Kasumi-1 (cell line): ENCODE data around the gene MRPL20.

Experiments used
- DNase-seq, 2 experiments: peaks; one replicate each; lab custom pipeline; 2025; lab: John Stamatoyannopoulos, UW

The MRPL20 gene

DNA sequence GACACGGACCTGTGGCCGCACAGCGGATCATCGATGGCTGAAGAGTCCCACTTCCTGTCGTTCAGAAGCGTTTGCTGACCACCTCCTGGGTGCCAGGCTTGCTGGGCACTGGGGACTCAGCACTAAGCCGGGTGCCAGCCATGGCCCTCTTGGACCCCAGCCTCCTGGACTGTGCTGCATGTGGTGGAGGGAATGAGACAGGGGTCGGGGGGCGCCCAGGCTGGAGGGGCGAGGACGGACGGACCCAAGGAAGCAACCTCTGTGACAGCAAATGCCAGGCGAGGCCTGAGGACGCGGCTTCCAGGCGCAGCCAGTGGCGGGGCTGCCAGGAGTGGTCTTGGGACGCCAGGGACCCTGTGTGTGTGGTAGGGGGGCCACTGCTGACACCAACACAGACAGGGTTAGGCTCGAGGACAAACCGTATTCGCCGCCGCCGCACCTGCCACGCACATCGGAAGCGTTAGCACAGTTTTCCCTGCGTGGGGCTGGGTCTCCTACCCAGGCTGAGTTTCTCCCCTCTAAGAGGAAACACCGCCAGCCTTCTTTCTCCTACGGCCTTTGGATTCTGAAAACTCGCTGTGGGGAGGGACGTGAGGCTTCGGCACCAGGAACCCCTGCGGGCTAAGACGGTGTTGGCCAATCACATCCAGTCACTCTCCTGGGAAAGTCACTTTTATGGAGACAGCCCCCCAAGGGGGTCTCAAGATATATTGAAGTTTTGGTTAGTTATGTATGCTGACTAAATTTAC, 45.7 kb downstream of the MRPL20 start:
- no peak for DNase-seq

DNA sequence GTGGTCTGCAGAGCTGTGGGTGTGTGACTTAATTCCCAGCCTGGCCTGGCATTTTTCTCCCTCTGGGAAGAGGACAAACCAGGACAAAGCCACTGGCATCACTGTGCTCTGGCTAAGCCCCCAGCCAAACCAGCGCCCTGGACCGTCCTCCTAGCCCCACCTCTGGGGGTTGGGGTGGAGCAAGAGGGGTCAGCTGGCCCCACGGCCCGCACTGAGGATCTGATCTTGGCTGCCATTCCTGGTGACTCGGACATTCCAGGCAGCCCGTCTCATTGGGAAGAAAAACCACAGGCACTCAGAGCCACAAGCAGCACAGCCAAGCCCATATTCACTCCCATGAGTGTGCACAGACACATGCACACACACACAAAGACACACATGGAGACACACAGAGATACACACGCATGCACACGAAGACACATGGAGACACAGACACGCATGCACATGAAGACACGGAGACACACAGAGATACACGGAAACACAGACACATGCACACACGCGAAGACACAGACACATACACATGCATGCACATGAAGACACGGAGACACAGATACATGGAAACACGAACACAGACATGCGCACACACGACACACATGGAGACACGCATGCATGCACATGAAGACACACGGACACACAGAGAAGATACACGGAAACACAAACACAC, 46.5 kb downstream of the MRPL20 start:
- no peak for DNase-seq

DNA sequence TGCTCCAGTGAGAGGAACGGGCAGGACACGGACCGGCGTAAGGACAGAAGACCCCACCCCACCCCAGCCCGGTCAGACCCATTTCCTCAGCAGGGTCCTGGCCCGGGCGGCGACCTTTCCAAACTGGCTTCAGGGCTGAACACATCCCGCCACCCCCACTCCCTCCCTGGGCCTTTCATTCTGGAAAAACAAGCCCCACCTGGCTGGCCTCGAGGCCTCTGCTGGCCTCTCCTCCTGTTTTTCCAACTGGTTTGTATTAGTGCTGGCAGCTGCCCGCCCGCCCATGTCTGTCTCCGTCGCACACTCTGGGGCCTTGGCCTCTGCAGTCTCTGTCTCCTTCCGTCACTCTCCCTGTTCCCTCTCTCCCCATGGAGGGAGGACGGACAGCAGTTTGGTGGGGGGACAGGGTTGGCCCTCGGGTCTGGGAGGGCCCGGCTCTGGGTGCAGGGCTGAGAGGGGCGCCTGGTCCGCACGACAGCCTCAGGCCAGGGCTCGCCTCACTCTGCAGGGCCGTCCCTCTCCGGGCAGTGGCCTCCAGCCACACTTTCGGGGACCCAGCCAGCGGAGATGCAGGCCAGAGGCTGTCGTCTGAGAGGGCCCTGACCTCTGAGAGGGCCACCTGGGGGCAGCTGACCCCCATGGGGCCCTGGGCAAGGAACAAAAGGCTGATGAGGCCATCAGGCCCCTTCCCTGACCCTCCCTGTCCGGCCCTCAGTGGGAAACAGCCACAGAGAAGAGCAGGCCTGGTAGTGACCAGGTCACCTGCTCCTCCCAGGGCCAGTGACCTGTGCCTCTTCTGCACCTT, 47.2 kb downstream of the MRPL20 start:
- no peak for DNase-seq

DNA sequence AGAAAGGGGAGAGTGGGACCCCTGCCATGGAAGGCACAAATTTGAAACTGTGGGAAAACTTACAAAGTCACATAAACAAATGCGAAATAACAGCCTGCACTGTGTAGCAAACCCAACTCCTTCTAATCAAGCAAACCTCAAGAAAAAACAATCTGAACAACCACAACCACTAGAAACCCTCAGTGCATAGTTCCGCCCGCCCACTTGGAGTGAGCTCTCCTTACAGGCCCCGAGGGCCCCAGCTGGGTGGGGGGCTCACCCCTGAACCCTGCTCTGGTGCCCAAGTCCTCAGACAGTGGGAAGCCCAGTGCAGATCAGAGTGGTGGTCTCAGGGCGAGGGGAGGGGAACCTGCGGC, 47.8 kb downstream of the MRPL20 start:
- DNase-seq, result no peak

DNA sequence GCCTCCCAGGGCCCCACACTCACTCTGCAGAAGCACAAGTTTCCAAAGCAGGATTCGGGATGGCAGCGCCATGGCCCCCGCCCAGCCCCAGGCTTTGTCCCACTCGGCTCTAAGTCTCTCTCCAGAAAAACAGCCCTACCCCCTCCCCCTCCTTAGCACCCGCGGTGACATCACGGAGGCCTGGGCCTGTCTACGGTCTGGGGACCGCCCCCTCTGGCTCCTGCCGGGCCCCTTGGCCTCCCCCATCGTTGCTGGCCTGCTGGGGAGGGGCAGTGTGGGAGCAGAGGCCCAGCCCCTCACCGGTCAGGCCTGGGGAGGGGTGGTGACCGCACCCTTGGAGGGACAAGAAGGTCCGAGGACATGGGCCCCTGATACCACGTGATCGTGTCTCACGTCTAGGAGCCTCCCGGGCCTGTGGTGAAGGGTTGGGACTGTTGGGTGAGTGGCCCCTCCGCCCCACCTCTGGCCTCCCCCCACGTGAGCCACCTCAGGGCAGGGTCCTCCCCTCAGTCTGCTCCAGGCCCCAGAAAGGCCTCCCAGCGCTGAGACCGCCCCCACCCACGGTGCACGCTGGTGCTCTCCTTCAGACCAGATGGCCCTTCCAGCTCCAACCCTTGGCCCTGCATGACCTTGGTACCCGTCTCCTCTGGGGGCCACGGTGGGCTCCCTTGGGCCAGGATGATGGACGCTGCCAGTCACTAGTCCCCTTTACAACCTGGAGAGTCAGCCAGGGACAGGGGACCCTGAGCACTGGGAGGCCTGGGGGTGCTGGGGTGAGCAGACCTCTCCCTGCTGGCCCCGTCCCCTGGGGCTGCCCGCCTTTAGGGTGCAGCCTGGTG, 48.4 kb downstream of the MRPL20 start, which contains the start of gene MXRA8:
MXRA8 (minus strand) TSS at position 123 of the 839 bp plus-strand sequence; CDS start at position 72, 51 bp downstream.
- no peak for DNase-seq

DNA sequence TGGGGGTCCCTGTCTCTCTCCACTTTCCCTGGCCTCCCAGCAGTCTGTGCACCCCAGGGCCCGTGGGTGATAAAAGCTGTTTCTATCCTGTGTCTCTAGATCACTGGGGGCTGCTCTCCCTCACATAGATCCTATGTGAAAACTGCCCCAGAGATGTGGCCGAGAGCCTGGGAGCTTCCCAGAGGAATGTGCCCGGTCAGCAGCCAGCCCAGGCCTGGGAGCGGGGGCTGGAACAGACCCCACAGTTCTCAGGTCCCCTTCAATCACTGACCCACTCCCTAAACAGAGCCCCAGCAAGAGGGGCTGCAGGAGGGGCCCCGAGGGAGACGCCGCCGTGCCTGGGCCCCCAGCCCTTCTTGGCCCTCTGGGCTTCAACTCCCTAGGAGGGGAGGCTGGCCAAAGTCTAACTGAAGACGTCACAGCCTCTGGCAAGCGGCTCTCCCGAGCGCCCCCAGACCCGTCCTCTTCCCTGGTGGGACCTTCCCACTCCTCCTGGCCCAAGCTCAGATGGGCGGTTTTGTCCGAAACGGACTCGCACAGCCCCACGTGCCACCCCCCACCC, 49.1 kb downstream of the MRPL20 start:
- DNase-seq, result no peak

DNA sequence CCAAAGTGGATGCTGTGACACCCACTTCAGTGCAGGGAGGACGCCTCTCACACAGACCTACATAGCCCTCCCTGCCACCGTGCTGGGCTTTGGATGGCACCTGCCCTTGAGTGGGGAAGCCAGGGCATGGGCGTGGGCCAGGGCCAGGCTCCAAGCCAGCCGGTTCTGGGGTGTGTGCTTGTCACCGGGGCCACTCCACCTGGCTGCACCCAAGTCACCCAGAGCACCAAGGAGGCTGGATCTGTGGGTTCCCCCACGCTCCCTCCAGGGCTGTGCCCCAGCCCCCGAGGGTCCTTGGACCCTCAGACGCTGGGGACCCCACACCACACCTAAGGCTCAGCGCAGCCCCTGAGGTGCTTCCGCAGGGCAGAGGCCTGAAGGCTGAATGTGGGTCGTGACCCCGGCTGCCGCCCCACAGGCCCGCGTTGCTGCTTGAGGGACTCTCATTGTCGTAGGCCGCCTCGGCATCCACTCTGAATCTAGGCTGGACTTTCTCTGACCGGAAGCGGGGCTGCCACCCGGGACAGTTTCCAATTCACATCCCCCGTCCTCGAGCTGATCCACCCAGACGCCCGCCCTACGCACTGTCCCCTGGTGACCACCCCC, 50.2 kb downstream of the MRPL20 start:
- no peak for DNase-seq

DNA sequence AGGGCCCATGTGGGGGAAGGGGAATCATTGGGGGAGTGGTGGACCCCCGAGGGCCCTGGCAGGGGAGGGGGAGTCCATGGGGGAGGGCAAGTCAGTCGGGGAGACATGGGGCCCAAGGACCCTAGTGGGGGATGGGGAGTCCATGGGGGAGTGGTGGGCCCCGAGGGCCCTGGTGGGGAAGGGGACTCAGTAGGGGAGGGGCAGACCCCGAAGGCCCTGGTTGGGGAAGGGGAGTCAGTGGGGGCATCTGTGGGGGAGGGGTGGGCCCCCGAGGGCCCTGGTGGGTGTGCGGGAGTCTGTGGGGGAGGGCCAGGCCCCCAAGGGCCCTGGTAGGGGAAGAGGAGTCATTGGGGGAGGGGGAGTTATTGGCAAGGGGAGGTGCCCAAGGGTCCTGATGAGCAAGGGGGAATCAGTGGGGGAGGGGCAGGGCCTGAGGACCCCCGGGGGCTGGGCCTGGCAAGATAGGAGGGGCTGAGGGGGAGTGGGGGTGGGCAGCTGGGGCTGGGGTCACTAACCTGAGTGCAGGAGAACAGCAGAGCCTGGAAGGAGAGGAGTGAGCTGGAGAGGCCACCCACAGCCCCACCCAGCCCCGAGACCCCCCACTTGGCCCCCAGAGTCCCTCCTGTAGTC, 50.8 kb downstream of the MRPL20 start:
- no peak for DNase-seq

DNA sequence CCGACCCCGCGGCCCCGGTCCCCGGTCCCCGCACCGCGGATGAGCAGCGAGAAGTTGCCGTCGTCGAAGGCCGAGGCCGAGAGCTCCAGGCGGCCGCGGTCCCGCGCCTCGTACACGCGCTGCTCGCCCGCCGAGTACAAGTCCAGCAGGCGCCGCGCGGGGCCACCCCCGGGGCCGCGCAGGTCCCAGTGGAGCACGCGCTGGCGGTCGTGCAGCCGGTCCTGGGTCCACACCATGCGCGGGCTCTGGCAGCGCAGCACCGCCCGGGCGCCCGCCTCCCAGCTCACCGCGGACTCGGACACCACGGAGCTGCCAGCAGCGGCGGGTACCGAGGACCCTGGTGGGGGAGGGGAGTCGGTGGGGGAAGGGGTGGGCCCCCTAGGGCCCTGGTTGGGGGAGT, 51.7 kb downstream of the MRPL20 start:
- DNase-seq, result no peak

DNA sequence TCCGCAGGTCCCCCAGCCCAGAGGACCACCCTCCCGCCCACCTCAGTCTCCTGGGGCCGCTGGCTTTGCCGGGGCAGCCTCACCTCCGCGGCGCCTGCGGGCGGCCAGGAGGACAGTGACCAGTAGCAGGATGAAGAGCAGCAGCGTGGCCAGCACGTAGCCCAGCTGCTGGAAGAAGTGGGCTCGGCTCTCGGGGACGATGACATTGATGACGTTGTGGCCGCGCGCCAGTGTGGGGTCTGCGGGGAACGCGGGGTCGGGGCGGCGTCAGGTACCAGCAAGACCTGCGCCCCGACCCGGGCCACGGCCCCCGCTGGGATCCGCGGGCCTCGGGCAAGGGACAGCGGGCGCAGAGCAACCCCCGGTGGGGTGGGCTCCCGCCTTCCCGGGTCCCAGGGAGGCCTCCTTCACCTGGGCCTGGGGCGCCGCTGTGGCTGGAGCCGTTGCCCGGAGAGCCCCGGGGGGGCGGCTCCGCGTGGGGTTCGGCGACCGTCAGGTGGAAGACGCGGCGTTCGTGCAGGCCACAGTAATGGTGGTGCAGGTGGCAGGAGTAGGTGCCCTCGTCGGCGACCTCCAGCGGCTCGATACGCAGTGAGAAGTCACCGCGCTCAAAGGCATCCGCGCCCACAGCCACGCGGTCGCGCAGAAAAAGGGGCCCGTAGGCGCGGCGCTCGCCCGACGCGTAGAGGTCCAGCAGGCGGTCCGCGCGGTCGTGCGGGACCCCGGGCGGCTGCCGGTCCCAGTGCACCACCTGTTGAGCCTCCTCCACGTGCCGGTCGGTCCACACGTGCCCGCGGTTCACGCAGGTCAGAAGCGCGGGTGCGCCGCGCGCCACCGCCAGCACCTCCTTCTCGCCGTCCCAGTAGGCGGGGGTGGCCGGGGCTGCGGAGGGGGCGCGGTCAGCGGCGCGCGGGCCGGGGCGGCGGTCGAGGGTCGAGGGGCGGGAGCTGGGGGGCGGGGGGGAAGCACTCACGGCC, 52.5 kb downstream of the MRPL20 start:
- no peak for DNase-seq

DNA sequence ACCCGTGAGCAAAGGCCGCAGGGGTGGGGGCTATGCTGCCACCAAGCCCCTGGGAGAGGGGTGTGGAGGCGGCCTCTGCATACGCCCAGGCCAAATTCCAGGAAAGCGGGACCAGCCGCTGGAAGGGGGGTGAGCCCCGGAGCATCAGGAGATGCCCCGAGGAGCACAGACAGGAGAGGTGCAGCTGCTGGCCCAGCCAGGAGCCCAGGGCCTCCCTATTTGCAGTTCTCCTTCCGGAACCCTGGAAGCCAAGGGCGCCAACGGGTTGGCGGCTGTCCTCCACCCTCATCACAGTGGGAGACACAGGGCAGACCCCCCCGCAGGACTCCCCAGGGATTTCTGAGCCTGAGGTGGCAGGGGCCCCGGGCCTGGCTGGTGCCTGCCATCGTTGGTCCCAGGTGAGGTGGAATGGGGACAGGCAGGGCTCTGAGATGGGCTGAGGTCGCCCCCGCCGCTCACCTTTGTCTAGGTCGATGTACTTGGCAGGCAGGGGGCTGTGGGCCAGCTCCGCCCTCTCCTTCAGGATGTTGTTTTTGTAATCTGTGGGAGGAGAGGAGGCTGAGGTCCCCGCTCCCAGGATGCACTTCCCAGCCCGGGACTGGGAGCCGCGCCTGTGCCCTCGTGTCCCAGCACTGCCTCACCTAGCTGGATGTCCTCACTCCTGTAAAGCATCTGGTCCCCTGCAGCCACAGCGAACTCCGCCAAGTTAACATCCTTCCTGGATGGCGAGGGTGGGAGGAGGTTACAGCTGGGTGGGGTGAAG, 53.5 kb downstream of the MRPL20 start:
- DNase-seq, result no peak

DNA sequence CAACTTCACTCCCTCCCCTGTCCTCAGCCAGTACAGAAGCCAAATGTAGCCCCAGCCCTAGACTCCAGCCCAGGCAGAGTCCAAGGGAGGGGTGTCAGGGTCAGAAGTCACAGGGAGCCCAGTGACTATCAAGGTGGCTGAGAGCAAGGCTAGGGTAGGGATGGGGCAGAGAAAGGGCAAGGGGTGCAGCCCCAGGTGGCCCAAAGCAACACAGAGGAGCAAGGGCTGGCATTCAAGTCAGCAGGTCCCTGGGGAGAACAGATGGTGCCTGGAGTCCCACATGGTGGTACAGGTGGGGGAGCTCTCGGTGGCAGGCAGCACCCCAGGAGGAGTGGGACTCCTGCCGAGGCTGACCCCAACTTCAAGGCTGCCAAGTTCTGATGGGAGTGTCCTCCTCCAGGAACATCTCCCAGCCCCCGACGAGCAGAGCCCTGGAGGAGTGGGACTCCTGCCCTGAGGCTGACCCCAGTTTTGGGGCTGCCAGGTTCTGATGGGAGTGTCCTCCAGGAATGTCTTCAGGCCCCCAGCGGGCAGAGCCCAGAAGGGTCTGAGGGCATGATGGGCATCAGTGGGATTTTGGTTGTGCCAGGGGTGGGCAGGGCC, 54.2 kb downstream of the MRPL20 start:
- no peak for DNase-seq
